Vagina (tissue), 2 donors: ENCODE measurements around the gene ASTN2.

Experiments used
- POLR2AphosphoS5 ChIP-seq, 2 donors: sonication (generic); formaldehyde crosslinking; IDR thresholded peaks; one replicate each; pipeline ENCODE4 v1.9.0; 2017; ENCODE audit warnings: antibody characterized with exemption in 2 of 2, mild to moderate bottlenecking in 2 of 2, low read depth in 1 of 2; ENCODE audit not compliant: insufficient read depth in 1 of 2
- TF ChIP-seq, protein P1 (sequence below), 3 experiments: fragments of 450-650 bp in 2 of 3; fragments of 200-600 bp in 1 of 3; sonication (generic) in 1 of 3; IDR thresholded peaks; one replicate each; pipeline ENCODE4 v1.5.1; 2017 to 2019; ENCODE audit warnings: antibody characterized with exemption in 3 of 3, mild to moderate bottlenecking in 2 of 3, moderate library complexity in 2 of 3

DNA sequence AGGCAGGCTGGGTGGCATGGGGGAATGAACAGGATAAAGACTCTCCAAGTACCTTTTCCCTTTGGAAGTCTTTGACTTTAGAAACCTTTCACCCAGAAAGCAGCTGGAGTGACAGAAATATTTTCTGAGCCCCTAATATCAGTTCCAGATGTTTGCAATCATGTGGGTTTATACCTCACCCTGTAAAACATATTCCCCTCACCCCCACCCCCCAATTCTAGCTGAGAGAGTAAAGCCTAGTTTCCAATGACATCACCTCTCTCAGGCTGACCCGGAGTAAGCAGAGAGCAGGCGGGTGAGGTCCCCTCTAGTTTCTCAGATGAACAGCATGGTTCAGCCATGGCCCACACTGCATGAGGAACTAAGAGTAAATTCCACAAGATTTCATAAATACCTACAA lies 810.6 kb downstream of the ASTN2 start:
- TF ChIP-seq, protein P1, sequence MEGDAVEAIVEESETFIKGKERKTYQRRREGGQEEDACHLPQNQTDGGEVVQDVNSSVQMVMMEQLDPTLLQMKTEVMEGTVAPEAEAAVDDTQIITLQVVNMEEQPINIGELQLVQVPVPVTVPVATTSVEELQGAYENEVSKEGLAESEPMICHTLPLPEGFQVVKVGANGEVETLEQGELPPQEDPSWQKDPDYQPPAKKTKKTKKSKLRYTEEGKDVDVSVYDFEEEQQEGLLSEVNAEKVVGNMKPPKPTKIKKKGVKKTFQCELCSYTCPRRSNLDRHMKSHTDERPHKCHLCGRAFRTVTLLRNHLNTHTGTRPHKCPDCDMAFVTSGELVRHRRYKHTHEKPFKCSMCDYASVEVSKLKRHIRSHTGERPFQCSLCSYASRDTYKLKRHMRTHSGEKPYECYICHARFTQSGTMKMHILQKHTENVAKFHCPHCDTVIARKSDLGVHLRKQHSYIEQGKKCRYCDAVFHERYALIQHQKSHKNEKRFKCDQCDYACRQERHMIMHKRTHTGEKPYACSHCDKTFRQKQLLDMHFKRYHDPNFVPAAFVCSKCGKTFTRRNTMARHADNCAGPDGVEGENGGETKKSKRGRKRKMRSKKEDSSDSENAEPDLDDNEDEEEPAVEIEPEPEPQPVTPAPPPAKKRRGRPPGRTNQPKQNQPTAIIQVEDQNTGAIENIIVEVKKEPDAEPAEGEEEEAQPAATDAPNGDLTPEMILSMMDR (IDR thresholded peaks at IDR 0.05), result no peak
- no peak for TF ChIP-seq POLR2AphosphoS5 (IDR thresholded peaks at IDR 0.05; ENCODE audit: insufficient read depth in 1 of 2, low read depth in 1 of 2)
